Panc1 (cell line): ENCODE measurements around the gene MKLN1. TPM values are rescaled to one million over a fixed set of nuclear protein-coding genes. Genes with fewer than 3 reads are reported as not detected.

Experiments
- ATAC-seq: fragments of 200-7000 bp; cut with Tn5 transposase; 2 replicates; pipeline ENCODE4 v1.9.1; 2020; ENCODE audit warnings: mild to moderate bottlenecking, moderate library complexity
- BruUV-seq: library from RNA; stranded (reverse); fragments of 400-500 nt; replicated peaks from 2 replicates; lab custom pipeline; 2021; lab: Mats Ljungman, UMichigan
- CTCF ChIA-PET: fragments of 300-600 bp; sonication (Branson Sonifier 250); formaldehyde crosslinking; loops from one replicate; lab custom pipeline; 2022; ENCODE audit warnings: antibody characterized with exemption; lab: Charles Lee
- POLR2A ChIA-PET: fragments of 300-600 bp; sonication (Branson Sonifier 250); formaldehyde crosslinking; loops from one replicate; lab custom pipeline; 2022; ENCODE audit warnings: antibody characterized with exemption; lab: Charles Lee
- DNase-seq: peaks from one replicate; pipeline ENCODE4 v3.0.0-alpha.2; 2010; ENCODE audit warnings: low read depth, low spot score
- H3K27ac ChIP-seq: 2 replicates; pipeline ENCODE4 v1.5.1; 2011; ENCODE audit warnings: mild to moderate bottlenecking, low read length, inconsistent platforms
- H3K27me3 ChIP-seq: fragments of 200-500 bp; sonication (Bioruptor generic); 2 replicates; pipeline ENCODE4 v1.6.0; 2014; ENCODE audit warnings: low read length, inconsistent platforms; ENCODE audit not compliant: control insufficient read depth, insufficient read depth
- H3K36me3 ChIP-seq: fragments of 200-500 bp; sonication (Bioruptor generic); 2 replicates; pipeline ENCODE4 v1.5.1; 2014; ENCODE audit warnings: inconsistent platforms, mild to moderate bottlenecking, low read length, moderate library complexity; ENCODE audit not compliant: control insufficient read depth, insufficient read depth
- H3K4me1 ChIP-seq: 2 replicates; pipeline ENCODE4 v1.5.1; 2011; ENCODE audit warnings: inconsistent platforms, mild to moderate bottlenecking, low read length, moderate library complexity; ENCODE audit not compliant: control insufficient read depth, insufficient read depth
- H3K4me3 ChIP-seq, 2 experiments: 2 replicates each; pipeline ENCODE4 v1.5.1; 2011 to 2012; ENCODE audit warnings: low read depth in 2 of 2, low read length in 2 of 2, mild to moderate bottlenecking in 2 of 2, inconsistent platforms in 1 of 2, moderate library complexity in 1 of 2
- H3K9me3 ChIP-seq: fragments of 200-500 bp; sonication (Bioruptor generic); 2 replicates; pipeline ENCODE4 v1.5.1; 2014; ENCODE audit warnings: low read depth, mild to moderate bottlenecking, inconsistent platforms, low read length, moderate library complexity; ENCODE audit not compliant: control insufficient read depth, insufficient read depth
- CTCF ChIP-seq: fragments of 450-650 bp; IDR thresholded peaks from 2 replicates; pipeline ENCODE4 v1.5.1; 2017; ENCODE audit warnings: mild to moderate bottlenecking
- POLR2AphosphoS5 ChIP-seq: IDR thresholded peaks from 2 replicates; pipeline ENCODE4 v1.6.1; 2012; ENCODE audit warnings: mild to moderate bottlenecking, low read depth, low read length, moderate library complexity
- REST ChIP-seq, 2 experiments: IDR thresholded peaks; 2 replicates each; pipeline ENCODE4 v1.6.1; 2011 to 2012; ENCODE audit warnings: low read depth in 2 of 2, control low read depth in 1 of 2, low read length in 1 of 2, mild to moderate bottlenecking in 1 of 2, moderate library complexity in 1 of 2; ENCODE audit not compliant: insufficient read depth in 1 of 2
- SIN3A ChIP-seq: IDR thresholded peaks from 2 replicates; pipeline ENCODE4 v1.6.1; 2012; ENCODE audit warnings: low read depth, mild to moderate bottlenecking, low read length, moderate library complexity, borderline replicate concordance; ENCODE audit not compliant: insufficient read depth
- TCF7L2 ChIP-seq: IDR thresholded peaks from 2 replicates; pipeline ENCODE4 v1.6.1; 2011; ENCODE audit warnings: mild to moderate bottlenecking, low read depth, low read length, inconsistent platforms
- in situ Hi-C: cut with HindIII; loops from 2 replicates; pipeline ENCODE4 v1.10.0; 2016; ENCODE audit warnings: low sequenced_read_pairs, low pct_unique_long_range_greater_than_20kb
- intact Hi-C: fragments of 100-400 bp; cut with micrococcal nuclease; formaldehyde crosslinking; loops from one replicate; pipeline ENCODE4 v1.10.0; 2022; ENCODE audit not compliant: unreplicated experiment
- total RNA-seq: library from RNA; stranded (reverse); gene quantifications from one replicate; pipeline ENCODE4 v1.2.1, GENCODE V29; 2021; ENCODE audit not compliant: unreplicated experiment

MKLN1 gene
- total RNA-seq, 1 experiment from 2014 or later: 46.4 TPM

- ChIA-PET POLR2A (no interaction called here), CTCF (no interaction called here)
- no peaks in the 10 kb centered on the region for H3K9me3 ChIP-seq
- H3K27ac ChIP-seq: no peak overlapping the region
- BruUV-seq: no TSS peak
- in situ Hi-C loops: no loop called here
- H3K4me1 ChIP-seq: no peaks in the 10 kb centered on the region
- H3K27me3 ChIP-seq: no peaks in the 10 kb centered on the region
- intact Hi-C loops: no loop called here
- TF ChIP-seq POLR2AphosphoS5 (no peak), CTCF (no peak), SIN3A (no peak), TCF7L2 (no peak)
- DNase-seq (no peak), ATAC-seq (no peak)
- H3K36me3 ChIP-seq: no peaks in the 10 kb centered on the region
- no peak overlapping the region for H3K4me3 ChIP-seq
These were observed 42.1 kb upstream of the MKLN1 start for GRCh38 chr7:131285556-131285955.

GRCh38 chr7:131288450-131288849, 39.2 kb upstream of the MKLN1 start:
- no peak overlapping the region for H3K4me3 ChIP-seq
- no peak for DNase-seq
- TF ChIP-seq POLR2AphosphoS5 (no peak), REST (IDR thresholded peaks at IDR 0.05; ENCODE audit: insufficient read depth in 1 of 2, low read depth in 2 of 2, low read length in 1 of 2) (no peak), SIN3A (no peak), CTCF (no peak), TCF7L2 (no peak)
- H3K36me3 ChIP-seq: no peaks in the 10 kb centered on the region
- in situ Hi-C loops (no loop called here), intact Hi-C loops (no loop called here)
- no peaks in the 10 kb centered on the region for H3K4me1 ChIP-seq
- no peak overlapping the region for H3K27ac ChIP-seq
- no peak for ATAC-seq
- BruUV-seq: no TSS peak
- ChIA-PET POLR2A (no interaction called here), CTCF (no interaction called here)
- no peaks in the 10 kb centered on the region for H3K27me3 ChIP-seq
- no peaks in the 10 kb centered on the region for H3K9me3 ChIP-seq
